ENCODE data around the gene AMOTL2.

AMOTL2 gene

GRCh38 chr3:134330883-134331810 lies 43.1 kb downstream of the AMOTL2 start:
- no peak for DNase-seq

GRCh38 chr3:134328846-134329245 lies 45.4 kb downstream of the AMOTL2 start:
- no peak for DNase-seq

DNA sequence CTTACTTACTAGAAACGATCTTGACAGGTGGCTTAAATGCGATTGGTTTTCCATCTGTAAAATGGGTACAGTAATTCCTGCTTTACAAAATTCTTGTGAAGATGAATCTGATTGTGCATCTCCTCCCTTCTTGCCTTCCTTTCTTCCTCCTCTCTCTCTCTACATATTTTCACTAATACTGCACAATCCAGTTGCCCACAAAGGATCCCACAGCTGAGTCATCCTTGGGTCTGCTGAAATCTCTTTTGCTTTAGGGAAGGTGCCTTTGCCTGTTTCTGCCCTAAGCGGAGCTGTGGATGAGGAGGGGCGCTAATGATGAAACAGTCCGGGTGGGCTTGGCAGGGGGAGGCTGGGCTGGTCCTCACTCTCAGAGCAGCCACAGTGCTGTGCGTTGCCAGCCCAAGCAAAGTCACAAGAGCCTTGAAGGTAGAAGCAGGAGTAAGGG lies 46.1 kb downstream of the AMOTL2 start:
- no peak for DNase-seq

GRCh38 chr3:134327594-134327975 lies 46.7 kb downstream of the AMOTL2 start:
- DNase-seq = no peak

DNA sequence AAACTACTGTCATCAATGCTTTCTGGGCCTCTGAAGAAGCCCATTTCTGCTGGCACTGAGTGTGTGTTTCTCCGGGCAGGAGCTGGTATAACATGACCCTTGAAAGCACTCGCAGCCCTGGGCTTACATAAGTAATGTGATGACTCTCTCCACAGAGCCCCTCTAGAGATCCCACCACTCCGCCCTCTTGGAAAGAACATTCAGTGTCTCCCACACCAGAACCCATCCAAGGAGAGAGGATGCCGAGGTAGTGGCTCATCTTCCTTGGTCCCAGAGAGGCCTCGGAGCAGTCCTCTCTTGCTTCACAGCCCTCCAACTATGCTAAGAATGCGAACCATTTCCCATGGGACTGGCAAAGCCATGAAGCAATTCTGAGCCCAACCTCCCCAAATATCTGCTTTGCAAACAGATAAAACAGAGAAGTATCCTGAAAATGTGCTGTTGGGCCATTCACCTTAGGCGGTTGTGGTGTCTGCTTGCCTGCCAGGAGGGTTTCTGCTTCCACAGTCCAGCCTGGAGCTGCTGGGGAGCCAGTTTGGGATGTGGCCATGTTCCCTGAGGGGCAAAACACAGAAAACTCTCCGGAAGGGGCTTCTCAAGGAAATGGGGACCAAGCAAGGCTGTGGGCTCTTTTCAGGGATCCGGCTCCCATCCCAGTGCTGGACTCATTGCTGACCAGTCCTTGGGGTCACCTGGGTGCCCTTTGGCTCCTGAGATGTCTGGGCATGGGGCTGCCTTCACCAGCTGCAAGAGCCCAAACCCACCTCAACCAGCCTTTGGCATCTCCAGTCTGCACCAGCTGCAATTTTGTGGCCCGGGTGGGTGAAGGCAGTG lies 47.3 kb downstream of the AMOTL2 start:
- DNase-seq = no peak

DNA sequence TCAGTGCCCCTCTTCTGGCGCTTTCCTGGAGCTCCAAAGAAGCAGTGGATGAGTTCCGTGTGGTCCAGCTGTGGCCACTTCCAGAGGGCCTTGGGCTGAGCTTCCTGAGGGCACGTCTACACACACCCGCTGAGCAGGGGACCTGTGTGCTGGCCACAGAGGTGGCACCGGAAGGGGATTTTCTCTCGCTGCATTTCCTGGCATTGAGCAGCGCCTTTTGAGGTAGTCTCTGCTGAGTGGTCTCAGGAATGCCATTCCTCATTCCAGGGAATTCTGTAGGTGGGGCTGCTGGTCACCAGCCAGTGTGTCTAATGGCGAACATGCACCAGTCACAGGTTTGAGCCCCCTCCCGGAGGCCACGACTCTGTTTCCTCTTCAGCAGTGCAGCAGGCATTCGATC lies 48.1 kb downstream of the AMOTL2 start:
- no peak for DNase-seq

DNA sequence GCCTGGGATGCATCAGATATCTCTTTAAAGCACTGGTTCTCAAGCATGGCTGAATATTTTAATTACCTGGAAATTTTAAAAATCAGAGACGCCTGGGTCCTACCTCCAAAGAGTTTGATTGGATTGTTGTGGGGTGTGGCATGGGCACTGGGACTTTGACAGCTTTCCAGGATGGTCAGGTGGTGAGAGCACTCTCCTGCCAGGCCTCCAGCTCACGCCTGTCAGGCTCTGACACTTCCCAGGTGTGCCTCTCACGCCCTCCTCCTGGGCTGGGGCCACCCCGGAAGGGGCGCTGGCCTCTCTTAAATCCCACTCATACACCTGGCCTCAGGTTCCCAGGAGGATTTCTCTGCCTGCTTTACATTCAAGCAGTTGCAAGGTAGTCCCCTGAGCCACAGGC lies 48.5 kb downstream of the AMOTL2 start:
- no peak for DNase-seq

DNA sequence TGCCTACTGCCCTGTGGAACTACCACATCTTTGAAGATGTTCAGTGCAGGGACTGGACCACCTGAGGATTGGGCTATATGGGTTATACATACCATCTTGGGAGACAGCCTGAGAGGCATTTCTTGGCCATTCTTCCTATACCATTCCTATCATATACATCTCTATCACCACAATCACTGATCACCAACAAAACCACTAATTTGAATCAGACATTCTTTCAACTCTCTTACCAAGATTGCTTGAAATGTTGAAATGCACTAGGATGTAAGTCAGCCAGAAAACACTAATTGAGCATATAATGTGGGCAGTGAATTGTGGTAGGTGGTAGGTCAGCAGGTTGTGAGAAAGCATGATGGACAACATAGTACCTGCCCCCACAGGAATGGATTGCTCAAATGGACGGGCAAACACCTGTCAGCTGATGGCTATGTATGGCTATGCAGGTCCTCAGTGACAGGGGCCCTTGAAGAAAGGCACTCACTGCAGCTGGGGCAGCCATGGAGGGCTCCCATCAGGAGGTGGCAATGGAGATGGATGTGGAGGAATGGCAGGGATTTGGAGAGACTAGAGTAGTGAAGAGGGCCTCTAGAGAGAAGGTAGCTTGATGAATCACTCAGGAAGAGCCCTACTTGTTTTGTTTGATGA lies 49.1 kb downstream of the AMOTL2 start:
- no peak for DNase-seq

GRCh38 chr3:134323966-134324962 lies 50.0 kb downstream of the AMOTL2 start:
- no peak for DNase-seq

DNA sequence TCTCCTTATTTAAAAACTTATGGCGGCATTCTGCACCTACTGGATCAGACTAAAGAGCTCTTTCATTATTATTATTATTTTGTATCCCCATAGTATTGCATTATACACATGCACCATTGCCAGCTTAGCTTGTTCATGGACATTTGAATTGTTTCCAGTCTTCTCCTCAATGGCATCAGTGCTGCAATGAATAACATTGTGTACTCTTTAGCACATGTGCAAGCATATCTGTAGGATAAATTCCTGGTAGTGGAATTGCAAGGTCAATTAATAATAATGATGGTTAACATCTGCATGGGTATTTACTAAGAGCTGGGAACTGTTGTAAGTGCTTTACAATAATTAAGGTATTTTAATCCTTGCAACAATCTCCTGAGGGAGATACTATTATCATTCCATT lies 52.0 kb downstream of the AMOTL2 start:
- no peak for DNase-seq

- no peak for DNase-seq
Measured at GRCh38 chr3:134320749-134321148, 53.5 kb downstream of the AMOTL2 start.

DNA sequence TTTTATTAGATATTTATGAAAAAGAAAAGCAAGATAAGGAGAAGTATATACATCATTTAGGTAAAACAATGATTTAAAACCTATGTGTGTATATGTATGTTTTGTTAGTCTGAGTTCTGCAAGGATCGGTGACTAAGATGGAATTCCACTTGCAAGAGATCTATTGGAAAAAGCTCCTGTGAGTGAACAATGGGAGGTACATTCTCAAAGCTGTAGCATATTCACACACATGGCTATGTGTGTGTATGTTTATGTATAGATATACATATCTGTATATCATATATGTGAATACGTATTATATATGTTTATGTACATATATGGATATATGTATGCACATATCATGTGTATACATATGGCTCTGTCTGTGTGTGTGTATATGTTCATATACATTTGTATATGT lies 54.3 kb downstream of the AMOTL2 start:
- DNase-seq = no peak

DNA sequence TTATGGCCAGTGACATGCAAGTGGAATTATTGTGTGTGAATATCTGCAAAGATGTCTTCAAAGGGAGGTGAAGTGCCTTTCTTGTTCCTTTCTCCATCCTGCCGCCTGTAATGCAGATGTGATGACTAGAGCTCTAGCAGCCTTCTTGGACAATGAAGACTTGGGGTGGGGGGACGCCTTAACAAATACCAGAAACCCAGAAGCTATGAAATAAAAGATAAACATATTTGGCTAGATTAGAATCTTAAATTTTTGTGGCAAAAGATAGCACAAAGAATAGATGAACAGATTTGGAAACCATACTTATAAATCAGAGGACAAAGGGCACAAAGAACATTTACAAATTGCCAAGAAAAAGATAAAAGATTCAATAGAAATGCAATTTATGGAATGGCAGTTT lies 56.1 kb downstream of the AMOTL2 start:
- no peak for DNase-seq

DNA sequence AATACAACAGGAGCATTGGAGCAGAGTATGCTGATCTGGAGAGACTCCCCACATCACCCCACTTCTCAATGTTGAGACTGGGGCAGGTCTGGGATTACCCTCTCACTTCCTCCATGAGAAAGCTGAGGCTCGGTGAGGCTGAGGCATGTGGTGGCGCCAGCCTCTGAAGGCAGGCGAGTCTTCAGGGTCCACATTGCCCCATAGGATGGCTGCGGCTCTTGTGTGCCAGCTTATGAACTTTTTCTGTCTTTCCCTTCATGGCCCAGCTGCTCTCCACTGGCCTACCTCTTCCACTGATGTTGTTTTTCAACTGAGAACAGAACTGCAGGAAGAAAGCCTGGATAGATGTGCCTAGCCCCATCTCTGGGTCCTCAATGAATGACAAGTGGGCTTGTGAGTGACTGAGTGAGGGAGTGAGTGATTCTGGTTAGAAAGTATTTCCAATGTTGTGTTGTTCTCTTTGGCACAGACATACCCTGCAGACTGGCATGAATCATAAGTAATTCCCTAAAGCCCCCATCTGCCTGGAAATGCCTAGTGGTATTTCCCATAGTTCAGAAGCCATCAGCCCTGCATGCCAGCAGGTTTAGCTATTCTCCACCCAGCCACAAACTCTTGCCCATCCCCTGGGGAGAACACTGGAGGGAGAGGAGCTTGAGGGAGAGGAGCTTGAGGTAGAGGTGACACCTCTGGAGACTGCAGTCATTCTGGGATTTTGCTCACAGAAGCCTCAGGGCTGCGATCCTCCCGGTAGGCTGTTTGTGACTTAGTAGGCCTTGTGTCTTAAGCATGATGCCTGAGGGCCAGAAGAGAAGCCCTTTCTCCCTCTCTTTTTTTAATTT lies 56.9 kb downstream of the AMOTL2 start:
- no peak for DNase-seq

- no peak for DNase-seq
Measured at GRCh38 chr3:134315286-134316106, 58.8 kb downstream of the AMOTL2 start.

GRCh38 chr3:134314588-134315285 lies 59.5 kb downstream of the AMOTL2 start:
- DNase-seq = no peak

DNA sequence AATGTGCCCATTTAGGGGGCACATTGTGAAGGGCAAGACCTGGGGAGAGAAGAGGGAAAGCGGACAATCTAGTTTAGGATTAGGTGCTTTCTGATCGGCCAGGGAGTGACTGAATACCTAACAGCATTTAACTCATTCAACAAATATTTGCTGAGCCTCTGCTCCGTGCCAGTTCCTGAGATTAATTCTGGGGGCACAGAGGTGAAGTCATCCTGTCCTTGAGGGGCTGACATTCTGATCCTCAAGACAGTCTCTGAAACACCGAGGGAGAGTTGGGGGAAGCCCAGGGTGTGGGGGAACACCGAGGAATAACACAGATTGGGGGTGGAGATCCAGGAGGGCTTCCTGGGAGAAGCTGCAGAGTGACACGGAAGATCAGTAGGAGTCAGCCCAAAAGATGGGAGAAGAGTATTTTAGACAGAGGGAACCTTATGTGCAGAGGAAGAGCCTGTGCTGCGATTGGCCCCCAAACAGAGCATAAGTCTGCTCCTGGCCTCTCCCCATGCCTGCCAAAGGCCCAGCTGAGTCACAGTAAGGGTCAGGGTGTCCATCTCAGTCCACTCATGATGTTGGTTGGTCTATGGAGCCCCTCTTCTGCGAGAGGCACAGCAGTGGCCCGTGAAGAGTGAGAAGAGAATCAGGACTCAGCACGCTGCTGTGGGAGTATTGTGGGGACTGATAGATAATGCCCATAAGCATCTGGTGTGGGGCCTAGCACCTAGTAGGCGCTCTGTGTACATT lies 60.2 kb downstream of the AMOTL2 start:
- DNase-seq = no peak

All from activated CD4-positive, alpha-beta T cell treated with anti-CD3 and anti-CD28 coated beads for 4 hours (primary cell).